IMR-90 (cell line): ENCODE results near the gene EXOC2. TPM values are rescaled to one million over a fixed set of nuclear protein-coding genes. Genes with fewer than 3 reads are reported as not detected.

Experiments
- ATAC-seq: fragments of 200-7000 bp; cut with Tn5 transposase; 2 replicates; pipeline ENCODE4 v1.9.1; 2020; ENCODE audit warnings: low read depth, mild to moderate bottlenecking, moderate library complexity
- BruUV-seq: library from RNA; stranded (reverse); fragments of 400-500 nt; replicated peaks from 2 replicates; lab custom pipeline; 2021; lab: Mats Ljungman, UMichigan
- CTCF ChIA-PET: fragments of 300-600 bp; formaldehyde crosslinking; extraction: SDS; loops from one replicate; lab custom pipeline; 2021; ENCODE audit warnings: antibody characterized with exemption; lab: Yijun Ruan, JAX
- POLR2A ChIA-PET: fragments of 300-600 bp; sonication (Branson Sonifier 250); formaldehyde crosslinking; loops from one replicate; lab custom pipeline; 2022; ENCODE audit warnings: antibody characterized with exemption; ENCODE audit not compliant: unreplicated experiment; lab: Charles Lee
- DNase-seq: peaks from one replicate; pipeline ENCODE4 v3.0.0; 2013
- H2AFZ ChIP-seq: replicated peaks from 2 replicates; pipeline ENCODE3; 2013; ENCODE audit warnings: low read length, mild to moderate bottlenecking; ENCODE audit not compliant: poor library complexity
- H2AK5ac ChIP-seq: 2 replicates; pipeline ENCODE4 v1.6.1; 2013; ENCODE audit warnings: low read depth, low read length, inconsistent platforms
- H2AK9ac ChIP-seq: replicated peaks from 2 replicates; pipeline ENCODE3; 2013; ENCODE audit warnings: mild to moderate bottlenecking, low read depth, low read length, moderate library complexity; ENCODE audit not compliant: poor library complexity
- H2BK120ac ChIP-seq: 2 replicates; pipeline ENCODE4 v1.6.1; 2013; ENCODE audit warnings: low read depth, low read length, inconsistent platforms
- H2BK15ac ChIP-seq: 3 replicates; pipeline ENCODE4 v1.6.1; 2013; ENCODE audit warnings: low read depth, low read length, inconsistent platforms
- H2BK20ac ChIP-seq: 2 replicates; pipeline ENCODE4 v1.6.1; 2013; ENCODE audit warnings: low read depth, mild to moderate bottlenecking, inconsistent platforms, low read length, moderate library complexity
- H2BK5ac ChIP-seq: 2 replicates; pipeline ENCODE4 v1.6.1; 2013; ENCODE audit warnings: mild to moderate bottlenecking, low read depth, low read length, inconsistent platforms; ENCODE audit not compliant: poor library complexity, severe bottlenecking
- H3K14ac ChIP-seq: replicated peaks from 2 replicates; pipeline ENCODE4 v1.6.1; 2013; ENCODE audit warnings: low read depth, low read length, inconsistent platforms
- H3K18ac ChIP-seq: 2 replicates; pipeline ENCODE4 v1.6.1; 2013; ENCODE audit warnings: low read depth, low read length, control low read depth
- H3K23ac ChIP-seq: 2 replicates; pipeline ENCODE4 v1.6.1; 2013; ENCODE audit warnings: low read depth, low read length, inconsistent platforms
- H3K27ac ChIP-seq: 2 replicates; pipeline ENCODE4 v1.5.1; 2013; ENCODE audit warnings: mild to moderate bottlenecking, control low read depth, low read length; ENCODE audit not compliant: insufficient read depth
- H3K27me3 ChIP-seq: 2 replicates; pipeline ENCODE4 v1.6.1; 2013; ENCODE audit warnings: low read length; ENCODE audit not compliant: control insufficient read depth, insufficient read depth
- H3K36me3 ChIP-seq: 2 replicates; pipeline ENCODE4 v1.6.1; 2013; ENCODE audit warnings: low read length, mixed read lengths; ENCODE audit not compliant: control insufficient read depth, insufficient read depth
- H3K4ac ChIP-seq: 2 replicates; pipeline ENCODE4 v1.6.1; 2013; ENCODE audit warnings: low read depth, low read length, inconsistent platforms
- H3K4me1 ChIP-seq: 2 replicates; pipeline ENCODE4 v1.6.1; 2013; ENCODE audit warnings: low read length, mixed read lengths; ENCODE audit not compliant: control insufficient read depth, insufficient read depth
- H3K4me2 ChIP-seq: 2 replicates; pipeline ENCODE4 v1.6.1; 2013; ENCODE audit warnings: low read depth, mild to moderate bottlenecking, control low read depth, low read length, moderate library complexity
- H3K4me3 ChIP-seq: 2 replicates; pipeline ENCODE4 v1.5.1; 2013; ENCODE audit warnings: low read depth, mild to moderate bottlenecking, control low read depth, low read length, moderate library complexity; ENCODE audit not compliant: insufficient read depth
- H3K56ac ChIP-seq: 2 replicates; pipeline ENCODE4 v1.6.1; 2013; ENCODE audit warnings: low read length, inconsistent platforms; ENCODE audit not compliant: insufficient read depth; ENCODE audit errors: extremely low read depth
- H3K79me1 ChIP-seq, 2 experiments: 2 replicates each; pipeline ENCODE4 v1.6.1; 2013; ENCODE audit warnings: low read length in 2 of 2, inconsistent platforms in 1 of 2, low read depth in 1 of 2
- H3K9ac ChIP-seq: 2 replicates; pipeline ENCODE4 v1.6.1; 2013; ENCODE audit warnings: low read depth, low read length, control low read depth
- H3K9me1 ChIP-seq: 2 replicates; pipeline ENCODE4 v1.6.1; 2013; ENCODE audit warnings: low read length, inconsistent platforms; ENCODE audit not compliant: insufficient read depth
- H3K9me3 ChIP-seq: 2 replicates; pipeline ENCODE4 v1.6.1; 2013; ENCODE audit warnings: low read length; ENCODE audit not compliant: control insufficient read depth, insufficient read depth
- H4K20me1 ChIP-seq: 2 replicates; pipeline ENCODE4 v1.6.1; 2013; ENCODE audit warnings: low read length, inconsistent platforms; ENCODE audit not compliant: insufficient read depth
- H4K5ac ChIP-seq: 2 replicates; pipeline ENCODE4 v1.6.1; 2013; ENCODE audit warnings: mild to moderate bottlenecking, low read depth, low read length, control low read depth
- H4K8ac ChIP-seq, 2 experiments: 2 replicates each; pipeline ENCODE4 v1.6.1; 2013; ENCODE audit warnings: low read depth in 2 of 2, low read length in 2 of 2, control low read depth in 1 of 2, inconsistent platforms in 1 of 2
- H4K91ac ChIP-seq: 2 replicates; pipeline ENCODE4 v1.6.1; 2013; ENCODE audit warnings: low read depth, low read length, inconsistent platforms; ENCODE audit not compliant: insufficient read depth
- BHLHE40 ChIP-seq: fragments of 150-350 bp; IDR thresholded peaks from 2 replicates; pipeline ENCODE4 v1.6.1; 2016; ENCODE audit warnings: mild to moderate bottlenecking, low read depth, low read length
- CEBPB ChIP-seq: IDR thresholded peaks from 2 replicates; pipeline ENCODE4 v1.6.1; 2012; ENCODE audit warnings: low read depth, low read length, improper control_type of control experiment
- FOS ChIP-seq: fragments of 150-350 bp; IDR thresholded peaks from 2 replicates; pipeline ENCODE4 v1.6.1; 2016; ENCODE audit warnings: low read depth, low read length
- MAFK ChIP-seq: IDR thresholded peaks from 2 replicates; pipeline ENCODE4 v1.6.1; 2012; ENCODE audit warnings: low read depth, low read length, improper control_type of control experiment
- POLR2A ChIP-seq: IDR thresholded peaks from 2 replicates; pipeline ENCODE4 v1.6.1; 2012; ENCODE audit warnings: mild to moderate bottlenecking, low read depth, low read length
- RAD21 ChIP-seq: IDR thresholded peaks from 2 replicates; pipeline ENCODE4 v1.6.1; 2012; ENCODE audit warnings: low read length, improper control_type of control experiment
- RCOR1 ChIP-seq: IDR thresholded peaks from 2 replicates; pipeline ENCODE4 v1.6.1; 2012; ENCODE audit warnings: mild to moderate bottlenecking, low read length, improper control_type of control experiment; ENCODE audit not compliant: insufficient replicate concordance
- RFX5 ChIP-seq: IDR thresholded peaks from 2 replicates; pipeline ENCODE4 v1.8.0; 2012; ENCODE audit warnings: low read depth, mild to moderate bottlenecking, low read length, moderate library complexity
- WGBS, 2 experiments: methylation state at CpG; one replicate each; pipeline versions ENCODE4 v1.1.5 to v1.1.7; 2013; ENCODE audit warnings: missing lambda C conversion rate in 2 of 2; ENCODE audit not compliant: insufficient read length in 1 of 2; ENCODE audit errors: extremely low coverage in 2 of 2; 5-methylcytosine and 5-hydroxymethylcytosine counted together
- dilution Hi-C: fragments of 300-500 bp; cut with HindIII; formaldehyde crosslinking; loops from one replicate; pipeline ENCODE4 v1.14.3; 2018; ENCODE audit warnings: low sequenced_read_pairs; ENCODE audit not compliant: unreplicated experiment
- in situ Hi-C: fragments of 300-500 bp; cut with MboI; formaldehyde crosslinking; loops from 3 replicates; pipeline ENCODE4 v1.14.3; 2019; ENCODE audit warnings: low sequenced_read_pairs, inconsistent platforms, mixed read lengths
- intact Hi-C: fragments of 100-400 bp; cut with micrococcal nuclease; formaldehyde crosslinking; loops from 2 replicates; pipeline ENCODE4 v1.10.0; 2022
- polyA plus RNA-seq, 3 experiments: library from polyadenylated mRNA; depleted of rRNA; stranded (reverse); fragments of >200 nt; gene quantifications; 2 replicates each; pipeline ENCODE4 v1.2.3, GENCODE V29; 2012; ENCODE audit warnings: low replicate concordance in 1 of 3
- total RNA-seq: library from RNA; depleted of rRNA; stranded (reverse); fragments of >200 nt; gene quantifications from 2 replicates; pipeline ENCODE4 v1.2.3, GENCODE V29; 2012
- TF ChIP-seq, protein P1 (sequence below): conservative IDR thresholded peaks from 2 replicates; pipeline ENCODE4 v1.5.1; 2012; ENCODE audit warnings: mild to moderate bottlenecking, low read depth, low read length, improper control_type of control experiment
- TF ChIP-seq, protein P2 (sequence below): fragments of 150-350 bp; IDR thresholded peaks from 2 replicates; pipeline ENCODE4 v1.6.1; 2016; ENCODE audit warnings: low read depth, mild to moderate bottlenecking, low read length, moderate library complexity, borderline replicate concordance

The EXOC2 gene
- total and polyA plus RNA-seq, 2 of the 4 experiments (the other 2 are of a cell fraction) = 13.1 to 37.3 TPM

DNA sequence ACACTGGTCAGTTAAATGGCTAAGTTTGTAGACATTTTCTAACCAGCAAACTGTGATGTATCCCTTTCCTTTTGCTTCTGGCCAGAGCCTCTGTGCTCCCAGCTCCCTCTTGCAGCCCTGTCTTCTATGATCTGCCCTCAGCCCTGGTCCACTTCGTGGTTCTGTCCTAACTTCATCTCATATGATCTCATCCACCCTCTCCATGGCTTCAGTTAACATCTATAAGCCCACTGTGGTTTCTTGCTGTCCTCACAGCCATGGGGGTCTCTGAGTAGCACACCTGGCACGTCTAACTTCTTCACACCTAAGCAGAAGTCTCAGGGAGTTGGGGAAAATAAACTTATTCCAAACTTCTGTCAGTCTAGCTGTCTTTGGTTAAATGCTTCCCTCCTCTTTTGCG lies 219.6 kb downstream of the EXOC2 start:
- Histone ChIP-seq H3K79me1 (no peaks in the 10 kb centered on the region), H3K14ac (no peak overlapping the region), H3K18ac (no peak overlapping the region), H2AFZ (no peak overlapping the region), H2AK9ac (no peak overlapping the region), H2AK5ac (no peak overlapping the region), H3K4me1 (no peaks in the 10 kb centered on the region), H3K4me3 (no peak overlapping the region), H4K8ac (no peak overlapping the region), H3K9ac (no peak overlapping the region), H3K27ac (no peak overlapping the region), H3K4me2 (no peak overlapping the region), H2BK20ac (no peak overlapping the region), H4K20me1 (no peaks in the 10 kb centered on the region), H2BK120ac (no peak overlapping the region), H3K4ac (no peak overlapping the region), H3K27me3 (peaks cover 13% of the 10 kb centered on the region), H2BK15ac (no peak overlapping the region), H3K56ac (no peak overlapping the region), H3K36me3 (no peaks in the 10 kb centered on the region), H4K5ac (no peak overlapping the region), H3K23ac (no peak overlapping the region), H2BK5ac (no peak overlapping the region), H4K91ac (no peak overlapping the region), H3K9me1 (no peaks in the 10 kb centered on the region), H3K9me3 (no peaks in the 10 kb centered on the region)
- TF ChIP-seq RFX5 (no peak), CEBPB (no peak), MAFK (no peak), FOS (no peak), POLR2A (no peak), RCOR1 (no peak), RAD21 (no peak), BHLHE40 (no peak)
- TF ChIP-seq, protein P1, sequence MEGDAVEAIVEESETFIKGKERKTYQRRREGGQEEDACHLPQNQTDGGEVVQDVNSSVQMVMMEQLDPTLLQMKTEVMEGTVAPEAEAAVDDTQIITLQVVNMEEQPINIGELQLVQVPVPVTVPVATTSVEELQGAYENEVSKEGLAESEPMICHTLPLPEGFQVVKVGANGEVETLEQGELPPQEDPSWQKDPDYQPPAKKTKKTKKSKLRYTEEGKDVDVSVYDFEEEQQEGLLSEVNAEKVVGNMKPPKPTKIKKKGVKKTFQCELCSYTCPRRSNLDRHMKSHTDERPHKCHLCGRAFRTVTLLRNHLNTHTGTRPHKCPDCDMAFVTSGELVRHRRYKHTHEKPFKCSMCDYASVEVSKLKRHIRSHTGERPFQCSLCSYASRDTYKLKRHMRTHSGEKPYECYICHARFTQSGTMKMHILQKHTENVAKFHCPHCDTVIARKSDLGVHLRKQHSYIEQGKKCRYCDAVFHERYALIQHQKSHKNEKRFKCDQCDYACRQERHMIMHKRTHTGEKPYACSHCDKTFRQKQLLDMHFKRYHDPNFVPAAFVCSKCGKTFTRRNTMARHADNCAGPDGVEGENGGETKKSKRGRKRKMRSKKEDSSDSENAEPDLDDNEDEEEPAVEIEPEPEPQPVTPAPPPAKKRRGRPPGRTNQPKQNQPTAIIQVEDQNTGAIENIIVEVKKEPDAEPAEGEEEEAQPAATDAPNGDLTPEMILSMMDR = no peak
- TF ChIP-seq, protein P2, sequence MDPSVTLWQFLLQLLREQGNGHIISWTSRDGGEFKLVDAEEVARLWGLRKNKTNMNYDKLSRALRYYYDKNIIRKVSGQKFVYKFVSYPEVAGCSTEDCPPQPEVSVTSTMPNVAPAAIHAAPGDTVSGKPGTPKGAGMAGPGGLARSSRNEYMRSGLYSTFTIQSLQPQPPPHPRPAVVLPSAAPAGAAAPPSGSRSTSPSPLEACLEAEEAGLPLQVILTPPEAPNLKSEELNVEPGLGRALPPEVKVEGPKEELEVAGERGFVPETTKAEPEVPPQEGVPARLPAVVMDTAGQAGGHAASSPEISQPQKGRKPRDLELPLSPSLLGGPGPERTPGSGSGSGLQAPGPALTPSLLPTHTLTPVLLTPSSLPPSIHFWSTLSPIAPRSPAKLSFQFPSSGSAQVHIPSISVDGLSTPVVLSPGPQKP = no peak
- DNase-seq (no peak), ATAC-seq (no peak)
- in situ Hi-C loops = no loop called here
- no CpG with 5 or more reads among the region's 3 CpGs for WGBS, 2 experiments
- intact Hi-C loops = no loop called here
- CTCF ChIA-PET = no interaction called here
- BruUV-seq = no TSS peak
- POLR2A ChIA-PET = no interaction called here
- dilution Hi-C loops = no loop called here
